ENCODE results near the gene ARHGAP44.

DNA sequence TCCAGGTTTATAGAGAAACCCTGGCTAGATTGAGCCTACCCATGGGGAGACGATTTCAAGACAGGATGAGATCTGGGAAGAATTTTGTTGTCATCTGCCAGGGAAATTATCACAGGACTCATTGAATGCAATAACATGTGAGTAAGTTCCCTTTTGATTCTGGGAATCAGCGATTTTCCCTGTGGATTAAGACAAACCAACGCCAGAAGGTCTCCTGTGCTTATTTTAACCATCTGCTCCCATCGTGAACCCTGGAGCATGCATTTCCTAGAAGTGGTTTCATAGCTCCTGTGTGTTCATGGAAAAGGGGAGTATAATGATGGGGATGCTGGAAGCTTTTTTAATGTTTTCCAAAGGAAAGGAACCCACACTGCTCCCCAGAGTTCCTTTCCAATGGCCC lies 21.0 kb upstream of the ARHGAP44 start:
- TF ChIP-seq, protein P1, sequence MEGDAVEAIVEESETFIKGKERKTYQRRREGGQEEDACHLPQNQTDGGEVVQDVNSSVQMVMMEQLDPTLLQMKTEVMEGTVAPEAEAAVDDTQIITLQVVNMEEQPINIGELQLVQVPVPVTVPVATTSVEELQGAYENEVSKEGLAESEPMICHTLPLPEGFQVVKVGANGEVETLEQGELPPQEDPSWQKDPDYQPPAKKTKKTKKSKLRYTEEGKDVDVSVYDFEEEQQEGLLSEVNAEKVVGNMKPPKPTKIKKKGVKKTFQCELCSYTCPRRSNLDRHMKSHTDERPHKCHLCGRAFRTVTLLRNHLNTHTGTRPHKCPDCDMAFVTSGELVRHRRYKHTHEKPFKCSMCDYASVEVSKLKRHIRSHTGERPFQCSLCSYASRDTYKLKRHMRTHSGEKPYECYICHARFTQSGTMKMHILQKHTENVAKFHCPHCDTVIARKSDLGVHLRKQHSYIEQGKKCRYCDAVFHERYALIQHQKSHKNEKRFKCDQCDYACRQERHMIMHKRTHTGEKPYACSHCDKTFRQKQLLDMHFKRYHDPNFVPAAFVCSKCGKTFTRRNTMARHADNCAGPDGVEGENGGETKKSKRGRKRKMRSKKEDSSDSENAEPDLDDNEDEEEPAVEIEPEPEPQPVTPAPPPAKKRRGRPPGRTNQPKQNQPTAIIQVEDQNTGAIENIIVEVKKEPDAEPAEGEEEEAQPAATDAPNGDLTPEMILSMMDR (IDR thresholded peaks at IDR 0.05; ENCODE audit: poor library complexity), result no peak
- TF ChIP-seq EZH2 (IDR thresholded peaks at IDR 0.05; ENCODE audit: borderline replicate concordance) (no peak), EZH2phosphoT487 (IDR thresholded peaks at IDR 0.05; ENCODE audit: low read depth, severe bottlenecking, unreplicated experiment) (no peak)
